ENCODE results near the gene RNASE11.
"Not testable (repeated sequence)": the region's sequence is repeated elsewhere in the genome, so short reads cannot be mapped to it uniquely, and the experiment has no call there.

RNASE11 gene

DNA sequence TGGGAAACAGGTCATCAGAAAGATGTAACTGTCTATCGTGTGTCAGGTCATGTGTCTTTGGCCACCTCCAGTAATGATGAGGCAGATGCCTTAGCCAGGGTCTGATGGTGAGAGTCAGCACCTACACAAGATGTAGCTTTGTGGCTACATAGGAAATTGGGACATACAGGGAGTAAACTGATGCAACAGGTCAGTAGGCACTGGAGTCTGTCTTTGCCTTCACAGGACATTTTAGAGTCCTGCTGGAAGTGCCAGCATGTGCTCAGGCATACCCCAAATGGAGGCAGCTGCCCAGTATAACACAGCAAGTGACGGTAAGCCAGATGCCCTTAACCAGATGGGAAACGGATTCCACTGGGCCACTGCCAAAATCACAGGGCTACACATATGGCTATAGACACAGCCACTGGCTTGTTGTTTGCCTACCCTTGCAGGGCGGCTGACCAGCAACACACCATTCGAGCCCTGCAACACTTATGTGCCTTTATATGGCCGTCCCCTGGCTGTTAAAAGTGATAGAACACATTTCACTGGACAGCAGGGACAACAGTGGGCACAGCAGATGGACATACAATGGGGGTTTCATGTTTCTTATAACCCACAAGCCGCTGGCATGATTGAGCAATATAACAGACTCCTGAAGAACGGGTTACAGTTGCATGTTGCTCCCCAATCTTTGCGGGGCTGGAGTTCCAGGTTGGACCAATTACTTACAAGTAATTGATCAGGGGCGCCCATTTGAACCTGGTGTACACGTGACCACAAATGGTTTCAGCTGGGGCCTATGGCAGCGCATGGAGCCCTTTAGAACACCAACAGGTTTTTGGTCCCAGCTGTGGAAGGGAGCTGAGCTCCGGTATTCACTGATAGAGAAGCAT, 16.3 kb upstream of the RNASE11 start:
- TF ChIP-seq, protein P1, sequence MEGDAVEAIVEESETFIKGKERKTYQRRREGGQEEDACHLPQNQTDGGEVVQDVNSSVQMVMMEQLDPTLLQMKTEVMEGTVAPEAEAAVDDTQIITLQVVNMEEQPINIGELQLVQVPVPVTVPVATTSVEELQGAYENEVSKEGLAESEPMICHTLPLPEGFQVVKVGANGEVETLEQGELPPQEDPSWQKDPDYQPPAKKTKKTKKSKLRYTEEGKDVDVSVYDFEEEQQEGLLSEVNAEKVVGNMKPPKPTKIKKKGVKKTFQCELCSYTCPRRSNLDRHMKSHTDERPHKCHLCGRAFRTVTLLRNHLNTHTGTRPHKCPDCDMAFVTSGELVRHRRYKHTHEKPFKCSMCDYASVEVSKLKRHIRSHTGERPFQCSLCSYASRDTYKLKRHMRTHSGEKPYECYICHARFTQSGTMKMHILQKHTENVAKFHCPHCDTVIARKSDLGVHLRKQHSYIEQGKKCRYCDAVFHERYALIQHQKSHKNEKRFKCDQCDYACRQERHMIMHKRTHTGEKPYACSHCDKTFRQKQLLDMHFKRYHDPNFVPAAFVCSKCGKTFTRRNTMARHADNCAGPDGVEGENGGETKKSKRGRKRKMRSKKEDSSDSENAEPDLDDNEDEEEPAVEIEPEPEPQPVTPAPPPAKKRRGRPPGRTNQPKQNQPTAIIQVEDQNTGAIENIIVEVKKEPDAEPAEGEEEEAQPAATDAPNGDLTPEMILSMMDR (IDR thresholded peaks at IDR 0.05; ENCODE audit: control insufficient read depth, insufficient read depth, low read depth, low read length, missing control alignments) = no peak
- no peak for DNase-seq (ENCODE audit: low read depth)

DNA sequence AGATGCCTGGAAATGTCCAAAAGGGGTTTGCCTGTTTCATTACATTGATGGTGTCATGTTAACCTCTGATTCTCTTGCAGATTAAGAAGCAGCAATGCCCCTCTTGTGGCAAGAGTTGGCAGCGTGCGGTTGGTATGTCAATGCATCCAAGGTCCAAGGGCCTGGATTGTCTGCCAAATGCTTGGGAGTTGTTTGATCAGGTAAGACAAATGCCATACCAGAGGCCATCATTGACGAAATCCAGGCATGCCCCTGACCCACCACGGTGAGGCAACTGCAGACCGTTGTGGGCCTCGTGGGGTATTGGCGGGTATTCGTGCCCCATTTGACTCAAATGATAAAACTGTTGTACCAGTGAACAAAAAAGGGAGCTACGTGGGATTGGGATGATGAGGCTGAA, 14.8 kb upstream of the RNASE11 start:
- DNase-seq (ENCODE audit: low read depth) = no peak
- no peak overlapping the region for H3K4me3 ChIP-seq (ENCODE audit: control insufficient read depth, low read depth, low read length)
- TF ChIP-seq, protein P1 (IDR thresholded peaks at IDR 0.05; ENCODE audit: control insufficient read depth, insufficient read depth, low read depth, low read length, missing control alignments) = no peak

More for the DNA sequence above, 16.3 kb upstream of the RNASE11 start:
- H3K4me3 ChIP-seq (ENCODE audit: control insufficient read depth, low read depth, low read length) = no peak overlapping the region

DNA sequence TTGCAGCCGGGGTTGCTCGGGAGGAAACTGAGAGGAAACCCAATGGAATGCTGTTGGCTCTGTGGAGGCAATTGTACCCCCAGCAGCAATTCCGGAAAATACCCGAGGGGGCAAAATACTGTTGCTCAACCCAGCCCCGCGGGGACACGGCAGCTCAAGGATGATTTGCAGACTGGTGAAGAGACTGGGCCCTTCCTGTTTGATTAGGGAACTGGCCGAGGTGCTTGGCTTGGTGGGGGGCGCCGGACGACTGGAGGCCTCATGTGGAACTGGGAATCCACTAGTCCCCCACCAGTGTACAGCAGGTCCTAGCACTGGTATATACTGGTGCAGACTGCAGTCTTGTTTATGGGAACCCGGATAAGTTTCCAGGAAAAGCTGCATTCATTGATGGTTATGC, 13.7 kb upstream of the RNASE11 start:
- TF ChIP-seq, protein P1 (IDR thresholded peaks at IDR 0.05; ENCODE audit: control insufficient read depth, insufficient read depth, low read depth, low read length, missing control alignments) = no peak
- no peak overlapping the region for H3K4me3 ChIP-seq (ENCODE audit: control insufficient read depth, low read depth, low read length)
- DNase-seq (ENCODE audit: low read depth) = no peak

DNA sequence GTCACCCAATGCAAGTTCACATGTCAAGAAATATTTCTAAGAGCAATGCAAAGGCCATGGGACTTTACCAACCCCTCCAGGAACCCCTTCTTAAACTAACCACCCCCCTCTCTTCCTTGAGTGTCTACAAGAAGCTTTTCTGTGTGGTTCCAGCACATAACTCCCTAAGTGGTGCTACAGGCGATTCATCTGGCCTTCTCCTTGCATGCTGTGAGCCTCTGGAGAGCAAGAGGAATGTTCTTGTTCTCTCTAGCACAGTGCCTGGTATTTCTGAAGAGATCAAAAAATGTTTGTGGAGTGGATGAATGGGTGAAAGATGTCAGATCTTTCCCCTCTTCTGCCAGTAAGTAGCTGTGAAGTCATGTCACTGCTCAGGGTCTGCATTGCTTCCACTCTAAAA, 9.3 kb upstream of the RNASE11 start:
- TF ChIP-seq, protein P1 (IDR thresholded peaks at IDR 0.05; ENCODE audit: control insufficient read depth, insufficient read depth, low read depth, low read length, missing control alignments) = no peak
- no peak for DNase-seq (ENCODE audit: low read depth)
- H3K4me3 ChIP-seq (ENCODE audit: control insufficient read depth, low read depth, low read length) = no peak overlapping the region

DNA sequence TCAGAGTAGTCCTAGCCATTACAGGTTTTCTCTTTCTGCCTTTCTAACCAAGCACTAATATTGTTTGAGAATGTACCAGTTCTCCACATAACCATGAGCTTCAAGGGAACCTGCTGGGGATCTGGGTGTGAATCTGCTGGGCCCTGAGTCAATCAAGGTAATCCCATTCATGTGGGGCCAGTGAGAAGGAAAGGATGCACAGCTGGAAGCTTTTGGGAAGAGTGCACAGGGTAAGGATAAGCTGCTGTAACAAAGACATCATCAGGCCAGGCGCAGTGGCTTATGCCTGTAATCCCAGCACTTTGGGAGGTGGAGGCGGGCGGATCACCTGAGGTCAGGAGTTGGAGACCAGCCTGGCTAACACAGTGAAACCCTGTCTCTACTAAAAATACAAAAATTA, 7.9 kb upstream of the RNASE11 start:
- not testable (repeated sequence) for DNase-seq (ENCODE audit: low read depth); H3K4me3 ChIP-seq (ENCODE audit: control insufficient read depth, low read depth, low read length)

DNA sequence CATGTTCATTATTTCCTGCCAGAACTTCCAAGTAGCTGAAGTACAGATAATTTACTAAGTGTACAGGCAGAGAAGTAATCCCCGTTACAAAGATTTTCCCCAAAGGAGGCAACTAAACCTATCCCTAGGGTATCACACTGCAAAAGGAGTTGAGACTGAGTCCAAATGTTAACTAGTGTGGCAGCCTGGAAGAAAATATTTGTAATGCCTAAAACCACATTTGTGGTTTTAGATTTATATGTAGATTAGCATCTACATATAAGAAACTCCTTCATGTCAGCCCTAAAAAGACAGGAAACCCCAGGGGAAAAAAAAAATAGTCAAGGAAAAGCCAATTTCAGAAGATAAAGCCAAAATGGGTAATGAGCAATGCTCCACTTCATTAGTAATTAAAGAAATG, 4.8 kb upstream of the RNASE11 start:
- H3K4me3 ChIP-seq (ENCODE audit: control insufficient read depth, low read depth, low read length) = no peak overlapping the region
- no peak for DNase-seq (ENCODE audit: low read depth)
- TF ChIP-seq, protein P1 (IDR thresholded peaks at IDR 0.05; ENCODE audit: control insufficient read depth, insufficient read depth, low read depth, low read length, missing control alignments) = no peak

DNA sequence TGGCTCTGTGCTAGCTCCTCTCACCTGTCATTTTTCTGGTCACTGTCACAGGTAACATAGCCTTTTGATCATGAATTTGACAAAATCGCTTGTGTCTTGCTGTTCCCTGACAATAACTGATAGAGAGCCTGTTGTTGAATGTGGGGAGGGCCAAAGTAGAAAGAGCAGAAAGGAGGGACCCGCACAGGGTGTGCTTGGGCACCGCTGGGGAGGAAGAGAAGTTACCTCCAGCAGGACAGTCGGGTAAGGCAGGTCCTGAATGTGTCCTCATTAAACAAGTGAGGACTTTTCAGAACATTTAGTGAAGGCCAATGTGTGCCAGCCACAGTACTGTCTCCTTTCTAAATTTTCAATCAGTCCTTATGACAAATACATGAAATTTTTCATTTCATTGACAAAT, 3.4 kb upstream of the RNASE11 start, which contains the start of gene RNASE12:
RNASE12 (minus strand) TSS at position 142 of the 400 bp plus-strand sequence. CDS start 653 bp downstream, outside the sequence.
- TF ChIP-seq, protein P1 (IDR thresholded peaks at IDR 0.05; ENCODE audit: control insufficient read depth, insufficient read depth, low read depth, low read length, missing control alignments) = no peak
- no peak for DNase-seq (ENCODE audit: low read depth)
- no peak within 1 kb of the TSS for H3K4me3 ChIP-seq (ENCODE audit: control insufficient read depth, low read depth, low read length)

Measured in AG09309 (cell line).